ENCODE measurements around the gene C16orf92. TPM values are rescaled to one million over a fixed set of nuclear protein-coding genes. Genes with fewer than 3 reads are reported as not detected.

The C16orf92 gene
- total and polyA plus RNA-seq, 2 of the 13 experiments (the other 11 are each of a cell fraction or from before 2014, with no cell fraction given), result not detected

- TF ChIP-seq, protein P1, sequence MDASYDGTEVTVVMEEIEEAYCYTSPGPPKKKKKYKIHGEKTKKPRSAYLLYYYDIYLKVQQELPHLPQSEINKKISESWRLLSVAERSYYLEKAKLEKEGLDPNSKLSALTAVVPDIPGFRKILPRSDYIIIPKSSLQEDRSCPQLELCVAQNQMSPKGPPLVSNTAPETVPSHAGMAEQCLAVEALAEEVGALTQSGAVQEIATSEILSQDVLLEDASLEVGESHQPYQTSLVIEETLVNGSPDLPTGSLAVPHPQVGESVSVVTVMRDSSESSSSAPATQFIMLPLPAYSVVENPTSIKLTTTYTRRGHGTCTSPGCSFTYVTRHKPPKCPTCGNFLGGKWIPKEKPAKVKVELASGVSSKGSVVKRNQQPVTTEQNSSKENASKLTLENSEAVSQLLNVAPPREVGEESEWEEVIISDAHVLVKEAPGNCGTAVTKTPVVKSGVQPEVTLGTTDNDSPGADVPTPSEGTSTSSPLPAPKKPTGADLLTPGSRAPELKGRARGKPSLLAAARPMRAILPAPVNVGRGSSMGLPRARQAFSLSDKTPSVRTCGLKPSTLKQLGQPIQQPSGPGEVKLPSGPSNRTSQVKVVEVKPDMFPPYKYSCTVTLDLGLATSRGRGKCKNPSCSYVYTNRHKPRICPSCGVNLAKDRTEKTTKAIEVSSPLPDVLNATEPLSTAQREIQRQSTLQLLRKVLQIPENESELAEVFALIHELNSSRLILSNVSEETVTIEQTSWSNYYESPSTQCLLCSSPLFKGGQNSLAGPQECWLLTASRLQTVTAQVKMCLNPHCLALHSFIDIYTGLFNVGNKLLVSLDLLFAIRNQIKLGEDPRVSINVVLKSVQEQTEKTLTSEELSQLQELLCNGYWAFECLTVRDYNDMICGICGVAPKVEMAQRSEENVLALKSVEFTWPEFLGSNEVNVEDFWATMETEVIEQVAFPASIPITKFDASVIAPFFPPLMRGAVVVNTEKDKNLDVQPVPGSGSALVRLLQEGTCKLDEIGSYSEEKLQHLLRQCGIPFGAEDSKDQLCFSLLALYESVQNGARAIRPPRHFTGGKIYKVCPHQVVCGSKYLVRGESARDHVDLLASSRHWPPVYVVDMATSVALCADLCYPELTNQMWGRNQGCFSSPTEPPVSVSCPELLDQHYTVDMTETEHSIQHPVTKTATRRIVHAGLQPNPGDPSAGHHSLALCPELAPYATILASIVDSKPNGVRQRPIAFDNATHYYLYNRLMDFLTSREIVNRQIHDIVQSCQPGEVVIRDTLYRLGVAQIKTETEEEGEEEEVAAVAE (CRISPR knock-in tag; IDR thresholded peaks at IDR 0.05; ENCODE audit: borderline replicate concordance), result no peak
- TF ChIP-seq ZNF546 (CRISPR knock-in tag; conservative IDR thresholded peaks at IDR 0.05), result peak; percentile 52; the same call in 1 of the 2 replicates
- no peak for TF ChIP-seq HOXA7 (CRISPR knock-in tag; IDR thresholded peaks at IDR 0.05)
- no peak for TF ChIP-seq FUBP1 (CRISPR knock-in tag; IDR thresholded peaks at IDR 0.05; ENCODE audit: borderline replicate concordance)
- 0 out of 3 replicates have a peak, but pooled peaks have one; percentile 29 for TF ChIP-seq MXI1 (IDR thresholded peaks at IDR 0.05; ENCODE audit: borderline replicate concordance, low read depth, low read length)
- no peak for TF ChIP-seq PHB2 (IDR thresholded peaks at IDR 0.05; ENCODE audit: partially characterized antibody)
- peak; percentile 87 for TF ChIP-seq WIZ (CRISPR knock-in tag; IDR thresholded peaks at IDR 0.05)
- 0 out of 2 replicates have a peak, but pooled peaks have one; percentile 30 for TF ChIP-seq RXRB (CRISPR knock-in tag; IDR thresholded peaks at IDR 0.05; ENCODE audit: borderline replicate concordance)
- TF ChIP-seq LCORL (IDR thresholded peaks at IDR 0.05), result no peak
- no peak for TF ChIP-seq LCORL (CRISPR knock-in tag; IDR thresholded peaks at IDR 0.05)
- no peak for TF ChIP-seq ZFP1 (CRISPR knock-in tag; IDR thresholded peaks at IDR 0.05)
- TF ChIP-seq ZSCAN12 (CRISPR knock-in tag; IDR thresholded peaks at IDR 0.05), result no peak
- TF ChIP-seq ETV6 (CRISPR knock-in tag; conservative IDR thresholded peaks at IDR 0.05), result 0 out of 2 replicates have a peak, but pooled peaks have one; percentile 50
- peak; percentile 73; the same call in 1 of the 2 replicates for TF ChIP-seq ZNF768 (CRISPR knock-in tag; IDR thresholded peaks at IDR 0.05)
- TF ChIP-seq TCF7 (IDR thresholded peaks at IDR 0.05; ENCODE audit: low read depth), result no peak
- no peak; the same call in 1 of the 2 replicates for TF ChIP-seq MYC (CRISPR knock-in tag; IDR thresholded peaks at IDR 0.05; ENCODE audit: borderline replicate concordance)
- no peak for TF ChIP-seq ZSCAN29 (CRISPR knock-in tag; conservative IDR thresholded peaks at IDR 0.05)
- TF ChIP-seq ERF (CRISPR knock-in tag; IDR thresholded peaks at IDR 0.05), result peak; percentile 55; the same call in 1 of the 2 replicates
- TF ChIP-seq, protein P2, sequence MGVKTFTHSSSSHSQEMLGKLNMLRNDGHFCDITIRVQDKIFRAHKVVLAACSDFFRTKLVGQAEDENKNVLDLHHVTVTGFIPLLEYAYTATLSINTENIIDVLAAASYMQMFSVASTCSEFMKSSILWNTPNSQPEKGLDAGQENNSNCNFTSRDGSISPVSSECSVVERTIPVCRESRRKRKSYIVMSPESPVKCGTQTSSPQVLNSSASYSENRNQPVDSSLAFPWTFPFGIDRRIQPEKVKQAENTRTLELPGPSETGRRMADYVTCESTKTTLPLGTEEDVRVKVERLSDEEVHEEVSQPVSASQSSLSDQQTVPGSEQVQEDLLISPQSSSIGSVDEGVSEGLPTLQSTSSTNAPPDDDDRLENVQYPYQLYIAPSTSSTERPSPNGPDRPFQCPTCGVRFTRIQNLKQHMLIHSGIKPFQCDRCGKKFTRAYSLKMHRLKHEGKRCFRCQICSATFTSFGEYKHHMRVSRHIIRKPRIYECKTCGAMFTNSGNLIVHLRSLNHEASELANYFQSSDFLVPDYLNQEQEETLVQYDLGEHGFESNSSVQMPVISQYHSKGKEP (CRISPR knock-in tag; IDR thresholded peaks at IDR 0.05), result peak; percentile 54; the same call in 1 of the 2 replicates
- TF ChIP-seq ZNF878 (CRISPR knock-in tag; IDR thresholded peaks at IDR 0.05), result no peak; the same call in 1 of the 2 replicates
These were observed 5.6 kb downstream of the C16orf92 start (continued) for GRCh38 chr16:30028438-30029076.
